Naive B cell (primary cell): ENCODE data around the gene GIPC3. TPM values are rescaled to one million over a fixed set of nuclear protein-coding genes. Genes with fewer than 3 reads are reported as not detected.

Source experiments
- ATAC-seq, 2 donors: fragments of 150-1000 bp; cut with Tn5 transposase; 2 replicates each; pipeline ENCODE4 v1.10.0; 2021; ENCODE audit warnings: low read depth in 2 of 2, mild to moderate bottlenecking in 2 of 2, moderate library complexity in 2 of 2
- DNase-seq: peaks from one replicate; pipeline ENCODE4 v3.0.0; 2022
- H3K27ac Mint-ChIP-seq, 6 donors: one replicate each; pipeline ENCODE4 v1.8.0; 2020 to 2022; ENCODE audit warnings: mild to moderate bottlenecking in 6 of 6, mixed read lengths in 6 of 6, moderate library complexity in 5 of 6, inconsistent platforms in 2 of 6
- H3K27me3 Mint-ChIP-seq, 3 donors: one replicate each; pipeline ENCODE4 v1.8.0; 2021 to 2022; ENCODE audit warnings: mixed read lengths in 3 of 3, mild to moderate bottlenecking in 1 of 3
- H3K36me3 Mint-ChIP-seq, 2 donors: one replicate each; pipeline ENCODE4 v1.8.0; 2020 to 2022; ENCODE audit warnings: mixed read lengths in 2 of 2, inconsistent platforms in 1 of 2, mild to moderate bottlenecking in 1 of 2
- H3K4me1 Mint-ChIP-seq, 3 donors: one replicate each; pipeline ENCODE4 v1.8.0; 2020 to 2022; ENCODE audit warnings: mixed read lengths in 3 of 3, inconsistent platforms in 1 of 3, mild to moderate bottlenecking in 1 of 3, moderate library complexity in 1 of 3
- H3K4me3 Mint-ChIP-seq, 8 donors: one replicate each; pipeline ENCODE4 v1.8.0; 2020 to 2022; ENCODE audit warnings: mild to moderate bottlenecking in 8 of 8, mixed read lengths in 8 of 8, moderate library complexity in 8 of 8, inconsistent platforms in 2 of 8
- H3K9me3 Mint-ChIP-seq, 7 donors: one replicate each; pipeline ENCODE4 v1.8.0; 2020 to 2022; ENCODE audit warnings: mixed read lengths in 7 of 7, mild to moderate bottlenecking in 5 of 7, inconsistent platforms in 2 of 7, moderate library complexity in 1 of 7
- polyA plus RNA-seq, 6 donors: library from polyadenylated mRNA; unstranded; fragments of 300-500 nt; fragmentation: Illumina TruSeq; gene quantifications; one replicate each; pipeline ENCODE4 v1.2.3, GENCODE V29; 2021; ENCODE audit warnings: low read depth in 6 of 6

Gene GIPC3
- polyA plus RNA-seq, 6 donors from 2014 or later, result 0.06 to 1.0 (median 0.21) TPM; not detected in 1

GRCh38 chr19:3544742-3545668 is 40.3 kb upstream of the GIPC3 start:
- Mint-ChIP-seq H3K4me3 (peak overlapping the region in 1 of 8 donors; percentile 57), H3K27ac (peak overlapping the region in 3 of 6 donors; percentile 86 to 96 (median 87))
- ATAC-seq, result peak; percentile 60 to 71

GRCh38 chr19:3545669-3546034 is 39.6 kb upstream of the GIPC3 start:
- Mint-ChIP-seq H3K4me1 (peaks cover 11 to 14% (median 12%) of the 10 kb centered on the region in 3 donors), H3K9me3 (no peaks in the 10 kb centered on the region), H3K36me3 (peaks cover 0 to 12% of the 10 kb centered on the region in 2 donors), H3K27ac (peak overlapping the region in 3 of 6 donors; percentile 27 to 86 (median 81)), H3K4me3 (peak overlapping the region in 1 of 8 donors; percentile 68), H3K27me3 (no peaks in the 10 kb centered on the region)
- ATAC-seq, result no peak
- DNase-seq, result no peak

More at GRCh38 chr19:3544742-3545668, 40.3 kb upstream of the GIPC3 start:
- Mint-ChIP-seq H3K4me1 (peaks cover 11 to 14% (median 11%) of the 10 kb centered on the region in 3 donors), H3K36me3 (peaks cover 0 to 12% of the 10 kb centered on the region in 2 donors), H3K9me3 (no peaks in the 10 kb centered on the region), H3K27me3 (no peaks in the 10 kb centered on the region)
- peak; percentile 69 for DNase-seq

- peaks cover 14 to 17% (median 16%) of the 10 kb centered on the region in 3 donors for H3K4me1 Mint-ChIP-seq
- H3K9me3 Mint-ChIP-seq, result no peaks in the 10 kb centered on the region
- ATAC-seq, result no peak
- no peak for DNase-seq
- H3K27ac Mint-ChIP-seq, result peak overlapping the region in 1 of 6 donors; percentile 86
- H3K27me3 Mint-ChIP-seq, result no peaks in the 10 kb centered on the region
- peaks cover 0 to 12% of the 10 kb centered on the region in 2 donors for H3K36me3 Mint-ChIP-seq
- peak overlapping the region in 1 of 8 donors; percentile 68 for H3K4me3 Mint-ChIP-seq
Measured at GRCh38 chr19:3546119-3546518, 39.2 kb upstream of the GIPC3 start.

- no peaks in the 10 kb centered on the region for H3K9me3 Mint-ChIP-seq
- peaks cover 0 to 12% of the 10 kb centered on the region in 2 donors for H3K36me3 Mint-ChIP-seq
- no peak overlapping the region for H3K27ac Mint-ChIP-seq
- H3K4me3 Mint-ChIP-seq, result no peak overlapping the region
- H3K4me1 Mint-ChIP-seq, result peaks cover 18 to 24% (median 22%) of the 10 kb centered on the region in 3 donors
- ATAC-seq (peak; percentile 23 to 24), DNase-seq (peak; percentile 18)
- H3K27me3 Mint-ChIP-seq, result no peaks in the 10 kb centered on the region
Measured at GRCh38 chr19:3547301-3547731, 38.0 kb upstream of the GIPC3 start.

- peaks cover 0 to 12% of the 10 kb centered on the region in 2 donors for H3K36me3 Mint-ChIP-seq
- no peak overlapping the region for H3K4me3 Mint-ChIP-seq
- H3K4me1 Mint-ChIP-seq, result peaks cover 23 to 29% (median 28%) of the 10 kb centered on the region in 3 donors
- H3K9me3 Mint-ChIP-seq, result no peaks in the 10 kb centered on the region
- no peak for DNase-seq
- no peak overlapping the region for H3K27ac Mint-ChIP-seq
- H3K27me3 Mint-ChIP-seq, result no peaks in the 10 kb centered on the region
- no peak for ATAC-seq
Measured at GRCh38 chr19:3547767-3548282, 37.5 kb upstream of the GIPC3 start.

- no peak overlapping the region for H3K4me3 Mint-ChIP-seq
- no peak for DNase-seq
- H3K9me3 Mint-ChIP-seq, result no peaks in the 10 kb centered on the region
- peaks cover 27 to 36% (median 32%) of the 10 kb centered on the region in 3 donors for H3K4me1 Mint-ChIP-seq
- no peak overlapping the region for H3K27ac Mint-ChIP-seq
- H3K36me3 Mint-ChIP-seq, result peaks cover 0 to 12% of the 10 kb centered on the region in 2 donors
- ATAC-seq, result no peak
- H3K27me3 Mint-ChIP-seq, result no peaks in the 10 kb centered on the region
Measured at GRCh38 chr19:3548606-3549005, 36.7 kb upstream of the GIPC3 start.

GRCh38 chr19:3549816-3550215 is 35.5 kb upstream of the GIPC3 start:
- ATAC-seq (no peak), DNase-seq (no peak)
- Mint-ChIP-seq H3K27ac (peak overlapping the region in 1 of 6 donors; percentile 32), H3K4me1 (peaks cover 31 to 45% (median 38%) of the 10 kb centered on the region in 3 donors), H3K9me3 (no peaks in the 10 kb centered on the region), H3K27me3 (no peaks in the 10 kb centered on the region), H3K4me3 (peak overlapping the region in 1 of 8 donors; percentile 78), H3K36me3 (peaks cover 0 to 12% of the 10 kb centered on the region in 2 donors)

- Mint-ChIP-seq H3K4me1 (peaks cover 32 to 48% (median 41%) of the 10 kb centered on the region in 3 donors), H3K27ac (peak overlapping the region in 4 of 6 donors; percentile 34 to 98 (median 90)), H3K9me3 (no peaks in the 10 kb centered on the region), H3K4me3 (peak overlapping the region in 6 of 8 donors; percentile 8 to 72 (median 58)), H3K27me3 (no peaks in the 10 kb centered on the region), H3K36me3 (no peaks in the 10 kb centered on the region)
- no peak for DNase-seq
- ATAC-seq, result no peak
Measured at GRCh38 chr19:3550947-3551791, 34.1 kb upstream of the GIPC3 start.

GRCh38 chr19:3551792-3552095 is 33.5 kb upstream of the GIPC3 start:
- ATAC-seq, result no peak
- no peak for DNase-seq
- peak overlapping the region in 5 of 8 donors; percentile 8 to 60 (median 56) for H3K4me3 Mint-ChIP-seq
- H3K36me3 Mint-ChIP-seq, result no peaks in the 10 kb centered on the region
- no peaks in the 10 kb centered on the region for H3K9me3 Mint-ChIP-seq
- H3K4me1 Mint-ChIP-seq, result peaks cover 38 to 54% (median 47%) of the 10 kb centered on the region in 3 donors
- H3K27ac Mint-ChIP-seq, result peak overlapping the region in 4 of 6 donors; percentile 10 to 98 (median 90)
- H3K27me3 Mint-ChIP-seq, result no peaks in the 10 kb centered on the region

GRCh38 chr19:3554254-3555083 is 30.8 kb upstream of the GIPC3 start:
- H3K4me3 Mint-ChIP-seq, result peak overlapping the region; percentile 71 to 95 (median 88)

GRCh38 chr19:3555653-3556422 is 29.4 kb upstream of the GIPC3 start:
- Mint-ChIP-seq H3K27ac (peak overlapping the region in 5 of 6 donors; percentile 33 to 92 (median 86)), H3K4me1 (peaks cover 42 to 61% (median 47%) of the 10 kb centered on the region in 3 donors), H3K36me3 (no peaks in the 10 kb centered on the region), H3K27me3 (no peaks in the 10 kb centered on the region), H3K9me3 (no peaks in the 10 kb centered on the region), H3K4me3 (peak overlapping the region; percentile 86 to 99 (median 93))
- ATAC-seq (no peak), DNase-seq (no peak)

More at GRCh38 chr19:3554254-3555083, 30.8 kb upstream of the GIPC3 start:
- DNase-seq (no peak), ATAC-seq (no peak)
- H3K9me3 Mint-ChIP-seq, result no peaks in the 10 kb centered on the region
- no peaks in the 10 kb centered on the region for H3K36me3 Mint-ChIP-seq
- H3K27me3 Mint-ChIP-seq, result no peaks in the 10 kb centered on the region
- peak overlapping the region in 5 of 6 donors; percentile 63 to 96 (median 88) for H3K27ac Mint-ChIP-seq
- peaks cover 44 to 64% (median 50%) of the 10 kb centered on the region in 3 donors for H3K4me1 Mint-ChIP-seq
